ENCODE measurements around the gene TMEM63C. TPM values are rescaled to one million over a fixed set of nuclear protein-coding genes. Genes with fewer than 3 reads are reported as not detected.

TMEM63C gene
- total RNA-seq, 1 experiment from 2014 or later = 0.13 TPM

DNA sequence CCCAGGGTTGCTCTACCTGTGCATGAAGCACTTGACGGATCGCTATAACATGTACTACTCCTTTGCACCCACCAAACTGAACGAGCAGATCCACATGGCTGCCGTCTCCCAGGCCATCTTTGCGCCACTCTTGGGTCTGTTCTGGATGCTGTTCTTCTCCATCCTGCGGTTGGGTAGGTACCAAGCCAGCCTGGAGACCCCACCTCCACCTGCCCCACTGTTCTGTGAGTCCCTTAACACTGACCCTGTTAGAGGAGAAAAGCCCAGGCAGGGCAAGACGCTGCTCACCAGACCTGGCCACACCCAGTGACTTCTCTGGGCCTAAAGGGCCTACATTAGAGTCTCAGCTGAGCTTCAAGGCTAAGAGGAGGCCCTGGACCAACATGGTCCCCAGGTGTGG is 67.7 kb downstream of the TMEM63C start:
- Histone ChIP-seq H3K36me3 (ENCODE audit: insufficient read depth, low read length, poor library complexity, severe bottlenecking) (no peaks in the 10 kb centered on the region), H3K27ac (ENCODE audit: low read depth, low read length, poor library complexity, severe bottlenecking) (no peak overlapping the region), H3K27me3 (replicated peaks; ENCODE audit: insufficient read depth, low read depth, low read length, poor library complexity) (no peaks in the 10 kb centered on the region), H3K9me3 (ENCODE audit: low read depth, low read length, poor library complexity, severe bottlenecking) (no peaks in the 10 kb centered on the region), H3K4me1 (ENCODE audit: insufficient read depth, low read length, poor library complexity, severe bottlenecking) (no peaks in the 10 kb centered on the region), H3K4me3 (ENCODE audit: low read depth, low read length, poor library complexity, severe bottlenecking) (no peak overlapping the region)
- POLR2A ChIA-PET (ENCODE audit: low non-redundant PET) = no interaction called here
- intact Hi-C loops (cut with micrococcal nuclease; ENCODE audit: unreplicated experiment) = no loop called here
- DNase-seq (ENCODE audit: low spot score) = no peak
- TF ChIP-seq, protein P1, sequence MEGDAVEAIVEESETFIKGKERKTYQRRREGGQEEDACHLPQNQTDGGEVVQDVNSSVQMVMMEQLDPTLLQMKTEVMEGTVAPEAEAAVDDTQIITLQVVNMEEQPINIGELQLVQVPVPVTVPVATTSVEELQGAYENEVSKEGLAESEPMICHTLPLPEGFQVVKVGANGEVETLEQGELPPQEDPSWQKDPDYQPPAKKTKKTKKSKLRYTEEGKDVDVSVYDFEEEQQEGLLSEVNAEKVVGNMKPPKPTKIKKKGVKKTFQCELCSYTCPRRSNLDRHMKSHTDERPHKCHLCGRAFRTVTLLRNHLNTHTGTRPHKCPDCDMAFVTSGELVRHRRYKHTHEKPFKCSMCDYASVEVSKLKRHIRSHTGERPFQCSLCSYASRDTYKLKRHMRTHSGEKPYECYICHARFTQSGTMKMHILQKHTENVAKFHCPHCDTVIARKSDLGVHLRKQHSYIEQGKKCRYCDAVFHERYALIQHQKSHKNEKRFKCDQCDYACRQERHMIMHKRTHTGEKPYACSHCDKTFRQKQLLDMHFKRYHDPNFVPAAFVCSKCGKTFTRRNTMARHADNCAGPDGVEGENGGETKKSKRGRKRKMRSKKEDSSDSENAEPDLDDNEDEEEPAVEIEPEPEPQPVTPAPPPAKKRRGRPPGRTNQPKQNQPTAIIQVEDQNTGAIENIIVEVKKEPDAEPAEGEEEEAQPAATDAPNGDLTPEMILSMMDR (conservative IDR thresholded peaks at IDR 0.05; ENCODE audit: low read depth, low read length) = no peak
- no peak for TF ChIP-seq EZH2 (IDR thresholded peaks at IDR 0.05; ENCODE audit: borderline replicate concordance, low read depth, low read length, poor library complexity, severe bottlenecking)
- CTCF ChIA-PET = no interaction called here
- BruUV-seq (replicated peaks) = no TSS peak

DNA sequence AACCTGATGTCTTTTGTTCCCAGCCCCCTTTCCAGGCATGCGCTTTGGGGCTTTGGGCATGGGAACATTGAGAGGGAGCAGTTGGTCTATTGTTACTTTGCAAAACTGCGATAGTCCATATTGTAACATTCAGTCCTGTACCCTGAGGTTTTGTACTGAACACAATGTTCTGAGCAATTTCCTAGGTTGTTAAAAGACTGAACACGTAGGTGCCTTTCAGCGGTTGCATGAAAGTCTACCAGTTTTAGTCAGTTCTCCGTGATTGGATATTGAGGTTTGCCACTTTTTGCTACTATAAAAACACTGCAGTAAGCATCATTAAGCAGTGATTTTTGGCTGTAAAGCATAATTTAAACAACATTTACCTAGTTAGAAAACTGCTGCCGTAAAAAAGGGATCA is 69.3 kb downstream of the TMEM63C start:
- no TSS peak for BruUV-seq (replicated peaks)
- TF ChIP-seq EZH2 (IDR thresholded peaks at IDR 0.05; ENCODE audit: borderline replicate concordance, low read depth, low read length, poor library complexity, severe bottlenecking) = no peak
- H3K4me1 ChIP-seq (ENCODE audit: insufficient read depth, low read length, poor library complexity, severe bottlenecking) = no peaks in the 10 kb centered on the region
- ChIA-PET POLR2A (ENCODE audit: low non-redundant PET) (no interaction called here), CTCF (no interaction called here)
- H3K4me3 ChIP-seq (ENCODE audit: low read depth, low read length, poor library complexity, severe bottlenecking) = no peak overlapping the region
- H3K36me3 ChIP-seq (ENCODE audit: insufficient read depth, low read length, poor library complexity, severe bottlenecking) = no peaks in the 10 kb centered on the region
- no peak overlapping the region for H3K27ac ChIP-seq (ENCODE audit: low read depth, low read length, poor library complexity, severe bottlenecking)
- no peaks in the 10 kb centered on the region for H3K9me3 ChIP-seq (ENCODE audit: low read depth, low read length, poor library complexity, severe bottlenecking)
- intact Hi-C loops (cut with micrococcal nuclease; ENCODE audit: unreplicated experiment) = no loop called here
- no peak for DNase-seq (ENCODE audit: low spot score)
- H3K27me3 ChIP-seq (replicated peaks; ENCODE audit: insufficient read depth, low read depth, low read length, poor library complexity) = no peaks in the 10 kb centered on the region

DNA sequence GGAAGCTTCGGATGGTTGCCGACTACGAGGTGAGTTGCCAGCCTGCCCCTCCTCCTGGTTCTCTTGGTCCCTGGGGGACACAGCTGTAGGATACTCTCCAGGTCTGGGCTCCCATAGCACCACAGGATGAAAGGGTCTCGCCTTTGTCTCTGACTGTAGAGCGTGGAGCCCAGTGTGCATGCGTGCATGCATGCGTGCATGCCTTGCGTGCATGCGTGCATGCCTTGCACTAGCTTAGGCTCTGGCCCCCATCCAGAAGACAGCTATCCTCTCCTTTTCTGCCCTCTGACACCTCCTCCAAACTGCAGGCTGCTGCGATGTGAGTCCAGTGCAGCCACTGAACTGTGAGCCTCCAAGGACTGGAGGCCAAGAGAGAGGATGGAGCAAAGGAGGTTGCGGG is 70.3 kb downstream of the TMEM63C start:
- Histone ChIP-seq H3K27me3 (replicated peaks; ENCODE audit: insufficient read depth, low read depth, low read length, poor library complexity) (no peaks in the 10 kb centered on the region), H3K4me1 (ENCODE audit: insufficient read depth, low read length, poor library complexity, severe bottlenecking) (no peaks in the 10 kb centered on the region), H3K9me3 (ENCODE audit: low read depth, low read length, poor library complexity, severe bottlenecking) (no peaks in the 10 kb centered on the region), H3K27ac (ENCODE audit: low read depth, low read length, poor library complexity, severe bottlenecking) (no peak overlapping the region), H3K36me3 (ENCODE audit: insufficient read depth, low read length, poor library complexity, severe bottlenecking) (no peaks in the 10 kb centered on the region), H3K4me3 (ENCODE audit: low read depth, low read length, poor library complexity, severe bottlenecking) (no peak overlapping the region)
- POLR2A ChIA-PET (ENCODE audit: low non-redundant PET) = no interaction called here
- DNase-seq (ENCODE audit: low spot score) = no peak
- intact Hi-C loops (cut with micrococcal nuclease; ENCODE audit: unreplicated experiment) = no loop called here
- no peak for TF ChIP-seq EZH2 (IDR thresholded peaks at IDR 0.05; ENCODE audit: borderline replicate concordance, low read depth, low read length, poor library complexity, severe bottlenecking)
- TF ChIP-seq, protein P1 (conservative IDR thresholded peaks at IDR 0.05; ENCODE audit: low read depth, low read length) = no peak
- no TSS peak for BruUV-seq (replicated peaks)
- CTCF ChIA-PET = no interaction called here

DNA sequence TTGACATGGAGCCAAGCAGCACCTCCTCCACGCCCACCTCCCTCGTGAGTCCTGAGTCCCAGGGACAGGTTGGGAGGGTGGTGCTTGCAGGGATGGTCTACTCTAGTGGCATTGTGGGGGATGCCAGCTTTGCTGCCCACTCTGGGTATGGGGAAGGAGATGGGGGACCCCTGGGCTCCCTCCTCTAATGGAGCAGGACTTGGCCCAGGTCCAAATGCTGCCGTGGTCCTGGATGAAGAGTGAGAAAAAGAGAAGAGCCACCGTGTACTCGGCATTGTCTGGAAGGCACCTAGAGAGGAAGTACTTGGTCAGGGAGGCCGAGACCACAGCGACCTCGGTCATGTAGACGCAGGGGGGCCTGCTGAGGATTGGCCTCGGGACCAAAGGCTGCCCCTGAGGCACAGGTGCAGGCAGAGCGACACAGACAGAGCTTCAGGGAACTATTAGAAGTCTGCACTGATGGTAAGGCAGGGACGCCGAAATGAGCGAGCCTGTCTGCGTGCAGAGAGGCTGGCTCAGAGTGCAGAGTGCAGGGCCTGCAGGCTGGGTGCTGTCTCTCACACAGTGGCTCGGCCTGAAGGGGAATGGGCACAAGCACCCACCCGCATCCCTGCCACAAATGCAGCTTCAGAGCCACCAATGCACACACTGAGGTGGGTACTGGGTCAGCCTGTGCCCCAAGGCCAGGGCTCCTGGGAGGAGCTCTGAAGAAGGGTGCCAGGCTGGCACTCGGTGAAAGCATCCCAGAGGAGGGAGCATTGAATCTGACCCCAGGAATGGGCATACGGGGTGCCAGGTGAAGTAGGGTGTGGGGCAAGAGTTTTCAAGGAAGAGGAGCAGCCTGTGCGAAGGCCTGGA is 72.0 kb downstream of the TMEM63C start:
- DNase-seq (ENCODE audit: low spot score) = no peak
- no peaks in the 10 kb centered on the region for H3K4me1 ChIP-seq (ENCODE audit: insufficient read depth, low read length, poor library complexity, severe bottlenecking)
- H3K9me3 ChIP-seq (ENCODE audit: low read depth, low read length, poor library complexity, severe bottlenecking) = no peaks in the 10 kb centered on the region
- no peaks in the 10 kb centered on the region for H3K27me3 ChIP-seq (replicated peaks; ENCODE audit: insufficient read depth, low read depth, low read length, poor library complexity)
- H3K4me3 ChIP-seq (ENCODE audit: low read depth, low read length, poor library complexity, severe bottlenecking) = no peak overlapping the region
- TF ChIP-seq, protein P1 (conservative IDR thresholded peaks at IDR 0.05; ENCODE audit: low read depth, low read length) = no peak
- TF ChIP-seq EZH2 (IDR thresholded peaks at IDR 0.05; ENCODE audit: borderline replicate concordance, low read depth, low read length, poor library complexity, severe bottlenecking) = no peak
- no TSS peak for BruUV-seq (replicated peaks)
- H3K36me3 ChIP-seq (ENCODE audit: insufficient read depth, low read length, poor library complexity, severe bottlenecking) = no peaks in the 10 kb centered on the region
- intact Hi-C loops (cut with micrococcal nuclease; ENCODE audit: unreplicated experiment) = no loop called here
- POLR2A ChIA-PET (ENCODE audit: low non-redundant PET) = no interaction called here
- CTCF ChIA-PET = no interaction called here
- no peak overlapping the region for H3K27ac ChIP-seq (ENCODE audit: low read depth, low read length, poor library complexity, severe bottlenecking)

All from A673 (cell line).